ENCODE measurements around the gene IKBKE.

GRCh38 chr1:206427291-206427690, 43.0 kb upstream of the IKBKE start:
- TF ChIP-seq CTCF (IDR thresholded peaks at IDR 0.05; ENCODE audit: control extremely low read depth in 1 of 3, insufficient read depth in 1 of 3, low read depth in 1 of 3, low read length in 3 of 3) (no peak), KDM1A (IDR thresholded peaks at IDR 0.05; ENCODE audit: borderline replicate concordance, low read length) (no peak), MAFK (IDR thresholded peaks at IDR 0.05; ENCODE audit: low read depth, low read length) (no peak), USF2 (IDR thresholded peaks at IDR 0.05; ENCODE audit: low read length) (no peak), POLR2A (IDR thresholded peaks at IDR 0.05; ENCODE audit: control extremely low read depth in 1 of 2, low read depth in 2 of 2, low read length in 2 of 2) (no peak), ZNF274 (IDR thresholded peaks at IDR 0.05; ENCODE audit: borderline replicate concordance, extremely low read depth, low read length) (no peak)

Measured in H1 (cell line).